Endodermal cell (in vitro differentiated cells): ENCODE measurements around the gene BCL11B. TPM values are rescaled to one million over a fixed set of nuclear protein-coding genes. Genes with fewer than 3 reads are reported as not detected.

Experiments used
- DNase-seq: peaks from one replicate; pipeline ENCODE4 v3.0.0-alpha.2; 2017
- H3K27ac ChIP-seq: 2 replicates; pipeline ENCODE4 v1.5.1; 2013; ENCODE audit warnings: mild to moderate bottlenecking, low read depth, low read length, moderate library complexity
- H3K27me3 ChIP-seq: 2 replicates; pipeline ENCODE4 v1.6.1; 2013; ENCODE audit warnings: mild to moderate bottlenecking, low read length, moderate library complexity; ENCODE audit not compliant: insufficient read depth, control insufficient read depth, poor library complexity, severe bottlenecking
- H3K36me3 ChIP-seq: 2 replicates; pipeline ENCODE4 v1.7.0; 2013; ENCODE audit warnings: mild to moderate bottlenecking, low read length, moderate library complexity; ENCODE audit not compliant: control insufficient read depth, insufficient read depth
- H3K4me1 ChIP-seq: one replicate; pipeline ENCODE4 v1.7.0; 2013; ENCODE audit warnings: low read length; ENCODE audit not compliant: control insufficient read depth, insufficient read depth
- H3K4me3 ChIP-seq: 2 replicates; pipeline ENCODE4 v1.5.1; 2013; ENCODE audit warnings: mild to moderate bottlenecking, low read length, moderate library complexity
- H3K9ac ChIP-seq: 2 replicates; pipeline ENCODE4 v1.6.1; 2013; ENCODE audit warnings: mild to moderate bottlenecking, low read length, moderate library complexity; ENCODE audit not compliant: poor library complexity, severe bottlenecking; ENCODE audit errors: extremely low read depth
- H3K9me3 ChIP-seq: 2 replicates; pipeline ENCODE4 v1.6.1; 2013; ENCODE audit warnings: mild to moderate bottlenecking, low read length, moderate library complexity; ENCODE audit not compliant: control insufficient read depth
- H3K27ac Mint-ChIP-seq: 2 replicates; pipeline ENCODE4 v1.8.0; 2020; ENCODE audit warnings: mixed read lengths
- H3K27me3 Mint-ChIP-seq: 2 replicates; pipeline ENCODE4 v1.8.0; 2021; ENCODE audit warnings: mild to moderate bottlenecking, mixed read lengths; ENCODE audit not compliant: insufficient read depth
- H3K36me3 Mint-ChIP-seq: 2 replicates; pipeline ENCODE4 v1.8.0; 2020; ENCODE audit warnings: low read depth, mixed read lengths
- H3K4me1 Mint-ChIP-seq: 2 replicates; pipeline ENCODE4 v1.8.0; 2020; ENCODE audit warnings: mixed read lengths
- H3K4me3 Mint-ChIP-seq: 2 replicates; pipeline ENCODE4 v1.8.0; 2020; ENCODE audit warnings: mild to moderate bottlenecking, moderate library complexity, mixed read lengths
- H3K9me3 Mint-ChIP-seq: 2 replicates; pipeline ENCODE4 v1.8.0; 2020; ENCODE audit warnings: mild to moderate bottlenecking, mixed read lengths
- WGBS, 2 experiments: methylation state at CpG; one replicate each; pipeline versions ENCODE4 v1.1.5 to v1.1.7; 2013; ENCODE audit warnings: missing lambda C conversion rate in 2 of 2, mixed read lengths in 1 of 2; ENCODE audit not compliant: insufficient coverage in 1 of 2, insufficient read length in 1 of 2; 5-methylcytosine and 5-hydroxymethylcytosine counted together
- total RNA-seq, 2 donors: library from RNA; stranded (reverse); fragmentation: NEBNext Ultra II Directional in 1 of 2; extraction: Animal tissue kit (Norgen Biotek cat#: 25700) in 1 of 2; gene quantifications; 2 replicates in 1 of 2; 3 replicates in 1 of 2; pipeline ENCODE4 v1.2.1, GENCODE V29; 2021
- TF ChIP-seq, protein P1 (sequence below): fragments of 200-600 bp; sonication (generic); conservative IDR thresholded peaks from 2 replicates; pipeline ENCODE4 v1.5.0; 2021; ENCODE audit warnings: antibody characterized with exemption, mild to moderate bottlenecking

Gene BCL11B
- total RNA-seq, 2 donors from 2014 or later = 5.7 to 6.0 TPM

DNA sequence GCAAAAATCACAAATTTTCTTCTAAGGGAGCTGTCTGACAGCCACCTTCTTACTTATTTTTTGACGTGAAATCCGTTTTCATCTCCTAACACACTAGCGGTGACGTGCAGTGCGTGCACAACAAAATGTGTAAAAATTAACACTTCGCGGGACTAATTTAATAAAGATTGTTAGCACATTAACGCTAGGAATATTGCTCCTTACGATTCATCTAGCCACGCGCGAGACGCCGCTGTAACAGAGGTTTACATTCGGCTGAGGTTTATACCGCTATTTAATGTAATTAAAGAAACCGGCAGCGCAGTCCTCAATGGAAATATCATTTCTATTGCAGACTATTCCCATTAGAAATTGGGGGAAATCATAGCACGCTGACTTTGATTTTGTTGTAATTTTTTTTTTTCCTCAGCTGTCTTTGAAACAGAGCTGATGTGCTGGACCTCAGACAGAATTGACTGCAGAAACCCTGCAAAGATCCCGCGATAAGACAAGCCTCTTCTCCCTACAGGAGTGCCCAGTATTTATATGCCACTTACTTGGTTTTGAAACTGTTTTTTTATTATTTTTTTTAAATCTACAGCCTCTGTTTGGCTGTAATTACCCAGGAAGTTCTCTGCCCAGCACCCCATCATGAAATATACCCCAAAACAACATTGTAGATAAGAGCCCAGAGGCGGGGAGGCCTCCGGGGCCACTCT lies 31.2 kb downstream of the BCL11B start:
- Mint-ChIP-seq H3K36me3 (no peaks in the 10 kb centered on the region), H3K4me3 (no peak overlapping the region), H3K27me3 (no peaks in the 10 kb centered on the region), H3K4me1 (peaks cover 59% of the 10 kb centered on the region), H3K9me3 (no peaks in the 10 kb centered on the region), H3K27ac (peak overlapping the region; percentile 86)
- DNase-seq = no peak
- no peak overlapping the region for H3K4me3 ChIP-seq
- no peak overlapping the region for H3K9ac ChIP-seq
- H3K36me3 ChIP-seq = no peaks in the 10 kb centered on the region
- no peak overlapping the region for H3K27ac ChIP-seq
- WGBS, 2 experiments = 90 to 95% methylated on average over 22 to 23 of the region's 23 CpGs
- no peaks in the 10 kb centered on the region for H3K27me3 ChIP-seq
- TF ChIP-seq, protein P1, sequence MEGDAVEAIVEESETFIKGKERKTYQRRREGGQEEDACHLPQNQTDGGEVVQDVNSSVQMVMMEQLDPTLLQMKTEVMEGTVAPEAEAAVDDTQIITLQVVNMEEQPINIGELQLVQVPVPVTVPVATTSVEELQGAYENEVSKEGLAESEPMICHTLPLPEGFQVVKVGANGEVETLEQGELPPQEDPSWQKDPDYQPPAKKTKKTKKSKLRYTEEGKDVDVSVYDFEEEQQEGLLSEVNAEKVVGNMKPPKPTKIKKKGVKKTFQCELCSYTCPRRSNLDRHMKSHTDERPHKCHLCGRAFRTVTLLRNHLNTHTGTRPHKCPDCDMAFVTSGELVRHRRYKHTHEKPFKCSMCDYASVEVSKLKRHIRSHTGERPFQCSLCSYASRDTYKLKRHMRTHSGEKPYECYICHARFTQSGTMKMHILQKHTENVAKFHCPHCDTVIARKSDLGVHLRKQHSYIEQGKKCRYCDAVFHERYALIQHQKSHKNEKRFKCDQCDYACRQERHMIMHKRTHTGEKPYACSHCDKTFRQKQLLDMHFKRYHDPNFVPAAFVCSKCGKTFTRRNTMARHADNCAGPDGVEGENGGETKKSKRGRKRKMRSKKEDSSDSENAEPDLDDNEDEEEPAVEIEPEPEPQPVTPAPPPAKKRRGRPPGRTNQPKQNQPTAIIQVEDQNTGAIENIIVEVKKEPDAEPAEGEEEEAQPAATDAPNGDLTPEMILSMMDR = no peak
- peaks cover 12% of the 10 kb centered on the region for H3K4me1 ChIP-seq
- H3K9me3 ChIP-seq = no peaks in the 10 kb centered on the region

DNA sequence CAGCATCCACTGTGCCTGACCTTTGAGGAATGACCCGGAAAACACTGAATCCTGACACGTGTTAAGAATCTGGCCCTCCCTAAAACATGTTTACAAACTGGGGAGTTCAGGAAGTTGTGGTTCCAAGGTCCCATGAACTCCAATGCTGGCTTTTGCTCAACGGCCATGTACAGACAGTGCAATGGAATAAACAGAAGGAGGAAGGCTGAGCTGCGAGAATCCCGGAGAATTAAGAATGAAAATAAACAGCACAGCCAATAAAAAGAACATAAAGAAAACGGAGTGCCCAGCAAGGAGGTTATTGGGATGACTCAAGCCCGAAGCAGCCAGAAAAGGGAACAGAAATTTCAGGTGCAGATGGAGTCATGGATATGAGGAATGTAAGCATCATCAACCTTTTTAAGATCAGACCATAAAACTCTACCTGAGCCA lies 32.3 kb downstream of the BCL11B start:
- H3K36me3 ChIP-seq = no peaks in the 10 kb centered on the region
- Mint-ChIP-seq H3K4me1 (peaks cover 63% of the 10 kb centered on the region), H3K9me3 (no peaks in the 10 kb centered on the region), H3K27me3 (no peaks in the 10 kb centered on the region), H3K4me3 (no peak overlapping the region), H3K27ac (peak overlapping the region; percentile 42), H3K36me3 (no peaks in the 10 kb centered on the region)
- DNase-seq = no peak
- H3K9me3 ChIP-seq = no peaks in the 10 kb centered on the region
- H3K27ac ChIP-seq = no peak overlapping the region
- 70 to 87% methylated on average over 6 to 7 of the region's 7 CpGs for WGBS, 2 experiments
- TF ChIP-seq, protein P1 = no peak
- peaks cover 6% of the 10 kb centered on the region for H3K4me1 ChIP-seq
- no peaks in the 10 kb centered on the region for H3K27me3 ChIP-seq
- H3K4me3 ChIP-seq = no peak overlapping the region
- H3K9ac ChIP-seq = no peak overlapping the region

DNA sequence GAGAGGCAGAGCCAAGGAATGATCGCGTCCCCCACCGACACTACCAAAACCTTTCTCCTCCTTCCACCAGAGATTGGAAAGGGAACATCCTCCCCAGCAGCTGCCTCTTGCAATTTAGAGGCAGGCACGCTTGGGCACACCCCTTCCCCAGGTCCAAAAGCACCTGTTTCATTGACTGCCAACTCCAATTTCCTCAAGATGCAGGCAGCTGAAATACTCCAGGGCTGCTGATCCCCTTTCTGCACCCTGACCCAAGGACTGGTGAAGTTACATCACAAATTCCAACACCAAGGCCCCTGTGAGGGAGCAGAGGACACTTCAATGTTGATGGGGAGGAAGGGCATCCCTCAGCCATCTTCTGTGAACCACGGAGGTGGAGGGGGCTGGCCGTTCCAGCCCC lies 33.8 kb downstream of the BCL11B start:
- Histone ChIP-seq H3K4me1 (peaks cover 10% of the 10 kb centered on the region), H3K27me3 (no peaks in the 10 kb centered on the region), H3K36me3 (no peaks in the 10 kb centered on the region), H3K9ac (no peak overlapping the region), H3K9me3 (no peaks in the 10 kb centered on the region), H3K4me3 (no peak overlapping the region), H3K27ac (no peak overlapping the region)
- TF ChIP-seq, protein P1 = no peak
- no peak for DNase-seq
- Mint-ChIP-seq H3K27ac (no peak overlapping the region), H3K9me3 (no peaks in the 10 kb centered on the region), H3K27me3 (no peaks in the 10 kb centered on the region), H3K4me1 (peaks cover 61% of the 10 kb centered on the region), H3K36me3 (no peaks in the 10 kb centered on the region), H3K4me3 (no peak overlapping the region)
- WGBS, 2 experiments = 75 to 91% methylated on average over 3 to 6 of the region's 6 CpGs
